ENCODE measurements around the gene CD207. TPM values are rescaled to one million over a fixed set of nuclear protein-coding genes. Genes with fewer than 3 reads are reported as not detected.

Gene CD207
- total RNA-seq, 1 experiment from 2014 or later, result 1.1 TPM

- H3K27me3 ChIP-seq (replicated peaks; ENCODE audit: insufficient read depth, low read depth, low read length, poor library complexity), result peaks cover 26% of the 10 kb centered on the region
- intact Hi-C loops (cut with micrococcal nuclease; ENCODE audit: unreplicated experiment), result no loop called here
- TF ChIP-seq CTCF (conservative IDR thresholded peaks at IDR 0.05; ENCODE audit: low read depth, low read length), result no peak
- TF ChIP-seq EZH2 (IDR thresholded peaks at IDR 0.05; ENCODE audit: borderline replicate concordance, low read depth, low read length, poor library complexity, severe bottlenecking), result no peak
- BruUV-seq (replicated peaks), result no TSS peak
- H3K27ac ChIP-seq (ENCODE audit: low read depth, low read length, poor library complexity, severe bottlenecking), result no peak overlapping the region
- no peaks in the 10 kb centered on the region for H3K36me3 ChIP-seq (ENCODE audit: insufficient read depth, low read length, poor library complexity, severe bottlenecking)
- DNase-seq (ENCODE audit: low spot score), result no peak
- POLR2A ChIA-PET (ENCODE audit: low non-redundant PET), result interaction anchor here (0.5 kb wide), 1 partner anchor 380 kb away, joined by 4 read pairs; no protein-coding TSS in a partner anchor
- peaks cover 1% of the 10 kb centered on the region for H3K4me1 ChIP-seq (ENCODE audit: insufficient read depth, low read length, poor library complexity, severe bottlenecking)
- no peak overlapping the region for H3K4me3 ChIP-seq (ENCODE audit: low read depth, low read length, poor library complexity, severe bottlenecking)
- CTCF ChIA-PET, result no interaction called here
- no peaks in the 10 kb centered on the region for H3K9me3 ChIP-seq (ENCODE audit: low read depth, low read length, poor library complexity, severe bottlenecking)
Observed at GRCh38 chr2:70795164-70795995, 40.2 kb downstream of the CD207 start.

- no peaks in the 10 kb centered on the region for H3K9me3 ChIP-seq (ENCODE audit: low read depth, low read length, poor library complexity, severe bottlenecking)
- CTCF ChIA-PET, result interaction anchor here (0.5 kb wide), 1 partner anchor 71 kb away, joined by 5 read pairs; no protein-coding TSS in a partner anchor
- no peak for TF ChIP-seq EZH2 (IDR thresholded peaks at IDR 0.05; ENCODE audit: borderline replicate concordance, low read depth, low read length, poor library complexity, severe bottlenecking)
- no peak for TF ChIP-seq CTCF (conservative IDR thresholded peaks at IDR 0.05; ENCODE audit: low read depth, low read length)
- no peak overlapping the region for H3K4me3 ChIP-seq (ENCODE audit: low read depth, low read length, poor library complexity, severe bottlenecking)
- intact Hi-C loops (cut with micrococcal nuclease; ENCODE audit: unreplicated experiment), result no loop called here
- H3K4me1 ChIP-seq (ENCODE audit: insufficient read depth, low read length, poor library complexity, severe bottlenecking), result peaks cover 3% of the 10 kb centered on the region
- POLR2A ChIA-PET (ENCODE audit: low non-redundant PET), result no interaction called here
- no peak overlapping the region for H3K27ac ChIP-seq (ENCODE audit: low read depth, low read length, poor library complexity, severe bottlenecking)
- H3K36me3 ChIP-seq (ENCODE audit: insufficient read depth, low read length, poor library complexity, severe bottlenecking), result no peaks in the 10 kb centered on the region
- H3K27me3 ChIP-seq (replicated peaks; ENCODE audit: insufficient read depth, low read depth, low read length, poor library complexity), result peaks cover 40% of the 10 kb centered on the region
- DNase-seq (ENCODE audit: low spot score), result no peak
- no TSS peak for BruUV-seq (replicated peaks)
Observed at GRCh38 chr2:70793450-70793849, 42.2 kb downstream of the CD207 start.

- no TSS peak for BruUV-seq (replicated peaks)
- Histone ChIP-seq H3K36me3 (ENCODE audit: insufficient read depth, low read length, poor library complexity, severe bottlenecking) (no peaks in the 10 kb centered on the region), H3K9me3 (ENCODE audit: low read depth, low read length, poor library complexity, severe bottlenecking) (no peaks in the 10 kb centered on the region), H3K27ac (ENCODE audit: low read depth, low read length, poor library complexity, severe bottlenecking) (no peak within 1 kb of the TSS), H3K27me3 (replicated peaks; ENCODE audit: insufficient read depth, low read depth, low read length, poor library complexity) (peaks cover 40% of the 10 kb centered on the region), H3K4me3 (ENCODE audit: low read depth, low read length, poor library complexity, severe bottlenecking) (peak within 1 kb of the TSS; percentile 36), H3K4me1 (ENCODE audit: insufficient read depth, low read length, poor library complexity, severe bottlenecking) (peaks cover 3% of the 10 kb centered on the region)
- CTCF ChIA-PET, result interaction anchor here (0.6 to 0.8 kb wide), 5 partner anchors 20 to 428 kb away, joined by 3 to 7 read pairs (median 5); no protein-coding TSS in a partner anchor
- TF ChIP-seq EZH2 (IDR thresholded peaks at IDR 0.05; ENCODE audit: borderline replicate concordance, low read depth, low read length, poor library complexity, severe bottlenecking) (peak; percentile 81), CTCF (conservative IDR thresholded peaks at IDR 0.05; ENCODE audit: low read depth, low read length) (no peak)
- no peak for DNase-seq (ENCODE audit: low spot score)
- intact Hi-C loops (cut with micrococcal nuclease; ENCODE audit: unreplicated experiment), result no loop called here
- POLR2A ChIA-PET (ENCODE audit: low non-redundant PET), result no interaction called here
Observed at GRCh38 chr2:70790136-70790828, 45.3 kb downstream of the CD207 start, which contains the start of gene FIGLA. Gene FIGLA (minus strand): TSS chr2:70790643. CDS start chr2:70790638, 5 bp downstream.

Measured in A673 (cell line).